HepG2 (cell line): Measurements from ENCODE around the gene GRK6. TPM values are rescaled to one million over a fixed set of nuclear protein-coding genes. Genes with fewer than 3 reads are reported as not detected.
A peak's percentile ranks its signal among the peaks of the same experiment; 100 is the strongest.

ENCODE experiments used
- ATF5 ChIP-seq: sonication (generic); formaldehyde crosslinking; IDR thresholded peaks from 2 replicates; pipeline ENCODE4 v1.4.0; 2020; ENCODE audit warnings: mild to moderate bottlenecking, low read depth, missing genetic modification reagents
- ATF6 ChIP-seq: sonication (generic); formaldehyde crosslinking; conservative IDR thresholded peaks from 2 replicates; pipeline ENCODE4 v1.4.0; 2020; ENCODE audit warnings: missing genetic modification reagents
- BCL3 ChIP-seq: sonication (generic); formaldehyde crosslinking; IDR thresholded peaks from 2 replicates; pipeline ENCODE4 v1.5.1; 2020; ENCODE audit warnings: mild to moderate bottlenecking, missing genetic modification reagents, moderate library complexity
- HHEX ChIP-seq: IDR thresholded peaks from 2 replicates; pipeline ENCODE4 v1.6.1; 2016; ENCODE audit warnings: control low read depth
- ISX ChIP-seq: sonication (generic); formaldehyde crosslinking; conservative IDR thresholded peaks from 2 replicates; pipeline ENCODE4 v1.5.0; 2020; ENCODE audit warnings: missing genetic modification reagents
- KLF11 ChIP-seq: IDR thresholded peaks from 2 replicates; pipeline ENCODE4 v1.6.1; 2016; ENCODE audit warnings: missing compliant biosample characterization
- MEIS2 ChIP-seq: sonication (generic); formaldehyde crosslinking; IDR thresholded peaks from 2 replicates; pipeline ENCODE4 v1.9.0; 2021; ENCODE audit warnings: mild to moderate bottlenecking, missing genetic modification reagents
- MLX ChIP-seq: IDR thresholded peaks from 2 replicates; pipeline ENCODE4 v1.6.1; 2016
- PHF20 ChIP-seq: sonication (generic); formaldehyde crosslinking; IDR thresholded peaks from 2 replicates; pipeline ENCODE4 v1.5.0; 2020; ENCODE audit warnings: mild to moderate bottlenecking, missing genetic modification reagents
- SETDB1 ChIP-seq: sonication (generic); formaldehyde crosslinking; IDR thresholded peaks from 2 replicates; pipeline ENCODE4 v1.5.1; 2020; ENCODE audit warnings: missing genetic modification reagents, mild to moderate bottlenecking, borderline replicate concordance
- ZBTB10 ChIP-seq: sonication (generic); formaldehyde crosslinking; IDR thresholded peaks from 2 replicates; pipeline ENCODE4 v1.4.0; 2020; ENCODE audit warnings: missing genetic modification reagents, borderline replicate concordance
- ZBTB38 ChIP-seq: sonication (generic); formaldehyde crosslinking; IDR thresholded peaks from 2 replicates; pipeline ENCODE4 v1.5.1; 2020; ENCODE audit warnings: mild to moderate bottlenecking, missing genetic modification reagents
- ZNF17 ChIP-seq: sonication (generic); formaldehyde crosslinking; IDR thresholded peaks from 2 replicates; pipeline ENCODE4 v1.5.0; 2020; ENCODE audit warnings: mild to moderate bottlenecking, missing genetic modification reagents
- ZNF292 ChIP-seq: sonication (generic); formaldehyde crosslinking; IDR thresholded peaks from 2 replicates; pipeline ENCODE4 v1.8.1; 2022; ENCODE audit warnings: mild to moderate bottlenecking, low read depth, missing genetic modification reagents, borderline replicate concordance
- ZNF326 ChIP-seq: sonication (generic); formaldehyde crosslinking; IDR thresholded peaks from 2 replicates; pipeline ENCODE4 v1.4.0; 2020; ENCODE audit warnings: missing genetic modification reagents, borderline replicate concordance
- ZNF468 ChIP-seq: sonication (generic); formaldehyde crosslinking; IDR thresholded peaks from 2 replicates; pipeline ENCODE4 v1.8.0; 2022; ENCODE audit warnings: mild to moderate bottlenecking, moderate library complexity, missing genetic modification reagents
- ZNF570 ChIP-seq: sonication (generic); formaldehyde crosslinking; IDR thresholded peaks from 2 replicates; pipeline ENCODE4 v1.4.0; 2020; ENCODE audit warnings: mild to moderate bottlenecking, missing genetic modification reagents, borderline replicate concordance
- ZNF639 ChIP-seq: conservative IDR thresholded peaks from 2 replicates; pipeline ENCODE4 v1.6.1; 2018; ENCODE audit warnings: missing genetic modification reagents
- ZNF713 ChIP-seq: sonication (generic); formaldehyde crosslinking; IDR thresholded peaks from 2 replicates; pipeline ENCODE4 v1.4.0; 2020; ENCODE audit warnings: mild to moderate bottlenecking, missing genetic modification reagents
- polyA plus RNA-seq, 8 experiments: library from polyadenylated mRNA; depleted of rRNA in 3 of 8; stranded (reverse) in 7 of 8; unstranded in 1 of 8; fragments of >200 nt; fragmentation: Illumina TruSeq in 4 of 8; extraction: Trizol in 4 of 8; gene quantifications; 2 replicates each; pipeline versions ENCODE4 v1.2.1 to v1.2.3, GENCODE V29; 2011 to 2016; ENCODE audit warnings: low read depth in 4 of 8, missing spikeins in 1 of 8, mixed read lengths in 1 of 8; ENCODE audit not compliant: insufficient read depth in 1 of 8
- total RNA-seq, 5 experiments: library from RNA; depleted of rRNA; stranded (reverse); fragments of >200 nt; fragmentation: Illumina TruSeq; extraction: Trizol; gene quantifications; 2 replicates each; pipeline ENCODE4 v1.2.3, GENCODE V29; 2016; ENCODE audit warnings: low read depth in 1 of 5

The GRK6 gene
- total and polyA plus RNA-seq, 2 of the 13 experiments (the other 11 are each of a cell fraction or from before 2014, with no cell fraction given), result 13.2 to 19.9 TPM

GRCh38 chr5:177377851-177378776 is 48.4 kb upstream of the GRK6 start (continued):
- TF ChIP-seq ZNF639 (CRISPR knock-in tag) (no peak), ZBTB38 (peak; percentile 56; the same call in 1 of the 2 replicates), MLX (CRISPR knock-in tag) (no peak), PHF20 (no peak), HHEX (CRISPR knock-in tag) (no peak), ZNF326 (CRISPR knock-in tag) (0 out of 2 replicates have a peak, but pooled peaks have one; percentile 20), MEIS2 (CRISPR knock-in tag) (no peak), ISX (CRISPR knock-in tag) (no peak), ZNF468 (CRISPR knock-in tag) (no peak), ZNF570 (CRISPR knock-in tag) (no peak), SETDB1 (CRISPR knock-in tag) (no peak), ATF5 (no peak), ATF6 (CRISPR knock-in tag) (no peak), ZNF17 (CRISPR knock-in tag) (no peak), ZBTB10 (CRISPR knock-in tag) (peak; percentile 44; the same call in 1 of the 2 replicates), ZNF713 (CRISPR knock-in tag) (no peak), ZNF292 (no peak), BCL3 (CRISPR knock-in tag) (no peak), KLF11 (no peak)
